ENCODE results near the gene ACCSL. TPM values are rescaled to one million over a fixed set of nuclear protein-coding genes. Genes with fewer than 3 reads are reported as not detected.

The ACCSL gene
- total and polyA plus RNA-seq, 9 donors: 0.05 to 0.67 TPM; not detected in 7

DNA sequence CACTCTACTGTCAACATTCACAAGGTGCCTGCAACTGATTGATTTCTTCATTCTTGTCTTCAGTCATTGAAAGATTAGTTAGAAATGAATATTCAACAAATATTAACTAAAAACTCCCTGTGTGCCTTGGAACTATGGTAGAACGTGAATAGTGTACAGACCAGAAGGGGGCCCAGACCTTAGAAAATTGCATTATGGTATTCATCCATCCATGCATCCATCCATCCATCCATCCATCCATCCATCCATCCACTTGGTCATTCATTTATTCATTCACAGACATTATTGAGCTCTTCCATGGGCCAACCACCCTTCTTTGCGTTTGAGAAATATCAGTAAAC lies 10.2 kb upstream of the ACCSL start:
- H3K4me1 ChIP-seq (ENCODE audit: insufficient read depth): peaks cover 3% of the 10 kb centered on the region
- H3K4me3 ChIP-seq: no peak overlapping the region
- H3K27me3 ChIP-seq: no peaks in the 10 kb centered on the region
- 68 to 87% (median 74%) methylated on average over 2 of the region's 2 CpGs for WGBS, 3 donors
- no peak overlapping the region for H3K27ac ChIP-seq
- intact Hi-C loops (cut with DNase I): loop anchor here (2.0 to 10.0 kb wide), 5 partner anchors 93 to 493 kb away; partner anchors contain the start of gene C11orf96 (in 2 of the 4)
- no peaks in the 10 kb centered on the region for H3K9me3 ChIP-seq
- H3K36me3 ChIP-seq: no peaks in the 10 kb centered on the region
- no peak for DNase-seq
- no peak for TF ChIP-seq EP300 (IDR thresholded peaks at IDR 0.05)
- TF ChIP-seq POLR2A (IDR thresholded peaks at IDR 0.05): no peak
- TF ChIP-seq, protein P1, sequence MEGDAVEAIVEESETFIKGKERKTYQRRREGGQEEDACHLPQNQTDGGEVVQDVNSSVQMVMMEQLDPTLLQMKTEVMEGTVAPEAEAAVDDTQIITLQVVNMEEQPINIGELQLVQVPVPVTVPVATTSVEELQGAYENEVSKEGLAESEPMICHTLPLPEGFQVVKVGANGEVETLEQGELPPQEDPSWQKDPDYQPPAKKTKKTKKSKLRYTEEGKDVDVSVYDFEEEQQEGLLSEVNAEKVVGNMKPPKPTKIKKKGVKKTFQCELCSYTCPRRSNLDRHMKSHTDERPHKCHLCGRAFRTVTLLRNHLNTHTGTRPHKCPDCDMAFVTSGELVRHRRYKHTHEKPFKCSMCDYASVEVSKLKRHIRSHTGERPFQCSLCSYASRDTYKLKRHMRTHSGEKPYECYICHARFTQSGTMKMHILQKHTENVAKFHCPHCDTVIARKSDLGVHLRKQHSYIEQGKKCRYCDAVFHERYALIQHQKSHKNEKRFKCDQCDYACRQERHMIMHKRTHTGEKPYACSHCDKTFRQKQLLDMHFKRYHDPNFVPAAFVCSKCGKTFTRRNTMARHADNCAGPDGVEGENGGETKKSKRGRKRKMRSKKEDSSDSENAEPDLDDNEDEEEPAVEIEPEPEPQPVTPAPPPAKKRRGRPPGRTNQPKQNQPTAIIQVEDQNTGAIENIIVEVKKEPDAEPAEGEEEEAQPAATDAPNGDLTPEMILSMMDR (IDR thresholded peaks at IDR 0.05): no peak

DNA sequence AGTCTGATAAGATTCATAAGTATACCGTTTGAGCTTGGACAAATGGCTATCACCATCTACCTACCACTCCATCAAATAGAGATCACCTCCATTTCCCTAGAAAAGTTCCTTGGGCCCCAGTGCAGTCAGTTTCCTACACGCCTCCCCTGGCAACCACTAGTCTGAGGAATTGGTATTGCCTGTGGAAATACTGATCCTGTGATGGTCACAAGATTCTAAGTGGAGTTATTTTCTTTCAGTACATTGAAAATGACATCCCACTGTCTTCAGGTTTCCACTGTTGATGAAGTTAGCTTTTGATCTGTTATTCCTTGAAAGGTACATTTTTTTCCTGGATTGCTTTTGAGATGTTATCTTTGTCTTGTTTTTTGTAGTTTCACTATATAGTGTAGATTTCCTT lies 4.6 kb upstream of the ACCSL start:
- H3K4me3 ChIP-seq: no peak overlapping the region
- H3K9me3 ChIP-seq: no peaks in the 10 kb centered on the region
- H3K27ac ChIP-seq: no peak overlapping the region
- WGBS, 3 donors: 69 to 77% (median 73%) methylated on average over 2 of the region's 2 CpGs
- H3K36me3 ChIP-seq: no peaks in the 10 kb centered on the region
- TF ChIP-seq EP300 (IDR thresholded peaks at IDR 0.05) (no peak), POLR2A (IDR thresholded peaks at IDR 0.05) (no peak)
- TF ChIP-seq, protein P1 (IDR thresholded peaks at IDR 0.05): no peak
- DNase-seq: no peak
- H3K27me3 ChIP-seq: no peaks in the 10 kb centered on the region
- intact Hi-C loops (cut with DNase I): no loop called here
- H3K4me1 ChIP-seq (ENCODE audit: insufficient read depth): no peaks in the 10 kb centered on the region

GRCh38 chr11:44046182-44046581 lies 1.6 kb upstream of the ACCSL start:
- intact Hi-C loops (cut with DNase I): no loop called here
- Histone ChIP-seq H3K4me1 (ENCODE audit: insufficient read depth) (no peaks in the 10 kb centered on the region), H3K27me3 (no peaks in the 10 kb centered on the region), H3K36me3 (no peaks in the 10 kb centered on the region), H3K9me3 (no peaks in the 10 kb centered on the region), H3K4me3 (no peak overlapping the region), H3K27ac (no peak overlapping the region)
- no peak for TF ChIP-seq EP300 (IDR thresholded peaks at IDR 0.05)
- TF ChIP-seq, protein P1 (IDR thresholded peaks at IDR 0.05): no peak
- no peak for TF ChIP-seq POLR2A (IDR thresholded peaks at IDR 0.05)
- DNase-seq: no peak
- WGBS, 3 donors: 84 to 88% (median 88%) methylated on average over 2 of the region's 2 CpGs

DNA sequence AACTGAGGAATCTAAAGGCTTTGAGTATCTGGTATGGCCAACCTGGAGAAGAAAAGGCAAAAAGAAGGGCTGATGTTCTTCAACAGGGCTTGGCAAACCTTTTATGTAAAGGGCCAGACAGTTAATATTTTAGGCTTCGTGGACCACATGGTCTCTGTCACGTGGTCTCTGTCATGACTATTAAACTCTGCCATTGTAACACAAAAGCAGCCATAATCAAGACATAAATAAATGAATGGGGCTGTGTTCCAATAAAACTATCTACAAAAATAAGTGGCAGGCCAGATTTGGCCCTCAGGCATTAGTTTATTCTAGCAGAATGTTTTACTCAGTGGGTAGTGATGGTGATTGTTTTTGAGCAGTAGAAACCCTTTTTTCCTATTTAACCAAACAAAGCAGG lies 483 bp upstream of the ACCSL start:
- Histone ChIP-seq H3K27me3 (no peaks in the 10 kb centered on the region), H3K36me3 (no peaks in the 10 kb centered on the region), H3K4me1 (ENCODE audit: insufficient read depth) (no peaks in the 10 kb centered on the region), H3K27ac (no peak overlapping the region), H3K9me3 (no peaks in the 10 kb centered on the region), H3K4me3 (no peak overlapping the region)
- intact Hi-C loops (cut with DNase I): no loop called here
- 61 to 73% (median 70%) methylated on average over 2 of the region's 2 CpGs for WGBS, 3 donors
- TF ChIP-seq, protein P1 (IDR thresholded peaks at IDR 0.05): no peak
- no peak for TF ChIP-seq POLR2A (IDR thresholded peaks at IDR 0.05)
- TF ChIP-seq EP300 (IDR thresholded peaks at IDR 0.05): no peak
- DNase-seq: no peak

DNA sequence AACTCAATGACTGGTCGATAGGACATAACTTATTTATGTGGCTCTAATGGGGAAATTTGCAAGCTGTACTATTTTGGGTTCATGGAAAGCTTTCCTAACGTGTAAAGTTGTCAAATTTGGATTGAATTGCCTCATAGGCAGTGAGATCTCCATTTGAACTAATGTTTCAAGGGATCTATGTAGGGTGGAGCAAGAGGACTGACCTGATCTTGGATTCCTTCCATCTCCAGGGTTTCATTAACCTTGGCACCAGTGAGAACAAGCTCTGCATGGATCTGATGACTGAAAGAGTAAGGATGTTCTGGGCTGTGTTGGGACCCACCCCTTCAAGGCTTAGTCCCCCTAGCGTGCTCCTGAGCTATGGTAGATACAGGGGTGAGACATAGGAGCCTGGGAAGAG lies 2.1 kb downstream of the ACCSL start:
- intact Hi-C loops (cut with DNase I): no loop called here
- no peaks in the 10 kb centered on the region for H3K4me1 ChIP-seq (ENCODE audit: insufficient read depth)
- H3K4me3 ChIP-seq: no peak overlapping the region
- TF ChIP-seq, protein P1 (IDR thresholded peaks at IDR 0.05): no peak
- no peak for TF ChIP-seq POLR2A (IDR thresholded peaks at IDR 0.05)
- TF ChIP-seq EP300 (IDR thresholded peaks at IDR 0.05): no peak
- H3K27ac ChIP-seq: no peak overlapping the region
- no peak for DNase-seq
- H3K36me3 ChIP-seq: no peaks in the 10 kb centered on the region
- 75 to 87% (median 78%) methylated on average over 3 of the region's 3 CpGs for WGBS, 3 donors
- H3K9me3 ChIP-seq: no peaks in the 10 kb centered on the region
- no peaks in the 10 kb centered on the region for H3K27me3 ChIP-seq
